Smooth muscle cell of the pulmonary artery (primary cell): Measurements from ENCODE around the gene OR2W1. TPM values are rescaled to one million over a fixed set of nuclear protein-coding genes. Genes with fewer than 3 reads are reported as not detected.

Source experiments
- total RNA-seq: library from RNA; depleted of rRNA; stranded (reverse); fragments of >200 nt; gene quantifications from 2 replicates; pipeline ENCODE4 v1.2.3, GENCODE V29; 2014

The OR2W1 gene, protein sequence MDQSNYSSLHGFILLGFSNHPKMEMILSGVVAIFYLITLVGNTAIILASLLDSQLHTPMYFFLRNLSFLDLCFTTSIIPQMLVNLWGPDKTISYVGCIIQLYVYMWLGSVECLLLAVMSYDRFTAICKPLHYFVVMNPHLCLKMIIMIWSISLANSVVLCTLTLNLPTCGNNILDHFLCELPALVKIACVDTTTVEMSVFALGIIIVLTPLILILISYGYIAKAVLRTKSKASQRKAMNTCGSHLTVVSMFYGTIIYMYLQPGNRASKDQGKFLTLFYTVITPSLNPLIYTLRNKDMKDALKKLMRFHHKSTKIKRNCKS
- not detected in 2 replicates for total RNA-seq

DNA sequence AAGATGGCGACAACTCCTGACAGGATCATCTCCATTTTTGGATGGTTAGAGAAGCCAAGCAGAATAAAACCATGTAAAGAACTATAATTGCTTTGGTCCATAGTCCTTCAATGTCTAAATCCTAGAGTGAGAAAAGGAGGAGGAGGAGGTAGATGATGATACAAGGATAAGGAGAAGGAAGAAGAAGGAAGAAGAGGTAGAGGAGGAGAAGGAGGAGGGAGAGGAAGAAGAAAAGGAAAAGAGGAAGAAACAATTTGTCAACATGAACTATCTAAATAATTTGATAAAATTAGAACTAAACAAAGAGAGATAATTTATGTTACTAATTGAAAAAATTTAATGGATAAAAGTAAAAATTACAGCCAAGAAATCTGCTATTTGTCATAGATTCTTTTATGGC, at the start of gene OR2W1:
Gene OR2W1 (minus strand): TSS at position 101 of the 400 bp plus-strand sequence. CDS start 0 bp downstream, at position 101.

DNA sequence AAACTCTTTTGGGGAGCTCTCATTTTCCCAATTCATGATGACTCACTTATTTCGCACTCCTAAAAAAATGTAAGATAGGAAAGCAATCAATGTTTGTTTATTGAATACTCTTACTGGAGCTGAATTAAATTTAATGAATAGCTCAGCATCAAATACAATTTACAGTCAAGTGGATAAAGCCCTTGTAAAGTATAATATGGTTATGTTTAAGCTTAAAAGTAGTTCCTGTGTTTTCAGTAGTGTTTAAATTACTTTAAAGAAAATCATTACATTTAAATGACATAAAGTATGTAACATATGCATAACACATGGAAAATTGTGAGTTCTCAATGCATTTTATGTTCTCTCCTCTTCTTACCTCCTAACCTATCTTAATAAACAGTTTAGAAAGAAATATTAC, 42.2 kb upstream of the OR2W1 start, which contains the start of gene OR2B3:
Gene OR2B3 (minus strand): TSS at position 101 of the 400 bp plus-strand sequence. CDS start 65 bp downstream, at position 36.

DNA sequence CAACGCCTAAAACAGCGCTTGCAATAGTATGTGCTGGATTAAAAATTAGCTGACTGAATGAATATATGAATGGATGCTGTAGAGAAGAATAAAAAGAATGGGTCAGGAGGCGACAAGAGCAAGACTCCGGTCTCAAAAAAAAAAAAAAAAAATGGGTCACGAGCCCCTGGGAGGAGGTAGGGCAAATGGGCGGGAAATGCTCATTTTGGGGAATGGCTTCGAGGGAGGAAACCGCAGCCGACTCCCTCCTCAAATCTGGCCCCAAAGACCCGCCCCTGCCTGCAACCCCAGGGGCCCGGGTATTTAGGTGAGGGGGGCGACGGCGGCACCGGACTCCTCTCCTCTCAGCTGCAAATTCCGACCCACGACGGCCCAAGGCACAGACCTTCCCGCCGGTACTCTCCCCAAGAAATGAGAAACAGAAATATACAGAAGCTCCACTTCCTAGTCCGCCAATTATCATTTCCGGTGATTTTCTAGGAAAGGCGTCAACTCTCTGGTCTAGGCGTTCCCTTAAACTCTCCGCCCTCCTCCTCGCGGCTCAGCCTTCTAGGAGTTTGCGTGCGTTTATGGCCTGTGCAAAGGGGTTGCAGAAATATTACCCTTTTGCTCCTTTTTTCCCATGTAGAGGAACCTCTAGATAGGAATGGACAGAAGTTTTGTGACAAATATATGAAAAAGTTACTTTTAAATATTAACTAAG, 39.6 kb downstream of the OR2W1 start, which contains the start of gene ZNF311:
Gene ZNF311 (minus strand): TSS at position 133 of the 703 bp plus-strand sequence. CDS start 1,361 bp downstream, outside the sequence.

Other genes with a start within 250 kb of the OR2W1 start
- 38.8 and 47.4 TPM in 2 replicates for gene TRIM27, start 121.2 kb downstream of the OR2W1 start, total RNA-seq
- gene ZNF311, start 39.9 kb downstream of the OR2W1 start, total RNA-seq = 0.99 and 1.3 TPM in 2 replicates
- gene OR2B3, start 42.1 kb upstream of the OR2W1 start, total RNA-seq = not detected in 2 replicates
- not detected in 2 replicates for gene OR2J1, start 54.3 kb upstream of the OR2W1 start, total RNA-seq
- not detected in 2 replicates for gene OR2J3, start 62.9 kb upstream of the OR2W1 start, total RNA-seq
- not detected in 2 replicates for gene OR2J2, start 125.7 kb upstream of the OR2W1 start, total RNA-seq